ENCODE data around the gene TTLL5. TPM values are rescaled to one million over a fixed set of nuclear protein-coding genes. Genes with fewer than 3 reads are reported as not detected.

The TTLL5 gene
- total RNA-seq, 1 experiment from 2014 or later = 35.7 TPM

DNA sequence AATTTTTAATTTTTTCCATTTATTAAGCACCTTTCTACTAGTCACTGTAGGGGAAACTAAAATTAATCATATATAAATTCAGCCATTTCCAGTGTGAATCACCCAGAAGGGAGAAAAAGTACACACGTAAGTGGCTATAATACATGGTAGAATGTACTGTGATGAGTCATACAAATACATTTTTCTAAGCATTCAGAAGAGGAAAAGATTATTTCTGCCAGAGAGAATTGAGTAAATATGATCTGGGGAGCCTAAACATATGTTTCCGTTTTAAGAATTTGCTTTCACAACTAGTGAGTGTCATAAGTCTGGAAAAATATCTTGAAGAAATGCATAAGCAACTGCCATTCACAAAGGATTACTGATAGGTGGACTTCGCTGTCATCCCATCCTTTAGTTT, 218.0 kb downstream of the TTLL5 start:
- Histone ChIP-seq H2BK120ac (ENCODE audit: low read depth, low read length, poor library complexity, severe bottlenecking) (no peak overlapping the region), H3K79me1 (ENCODE audit: insufficient read depth, low read depth, low read length, poor library complexity, severe bottlenecking) (no peaks in the 10 kb centered on the region), H3K4me1 (ENCODE audit: insufficient read depth, low read length) (no peaks in the 10 kb centered on the region), H3K27me3 (ENCODE audit: insufficient read depth, low read length) (no peaks in the 10 kb centered on the region), H3K23ac (ENCODE audit: insufficient read length, low read depth, low read length) (no peak overlapping the region), H4K5ac (ENCODE audit: insufficient read length, low read depth, low read length) (no peak overlapping the region), H3K27ac (ENCODE audit: insufficient read length, low read depth, low read length) (no peak overlapping the region), H3K4me2 (ENCODE audit: insufficient read depth, insufficient read length, low read length) (no peak overlapping the region), H2BK20ac (ENCODE audit: low read depth, low read length, poor library complexity, severe bottlenecking) (no peak overlapping the region), H4K8ac (replicated peaks; ENCODE audit: insufficient read length, low read depth, low read length) (no peak overlapping the region), H4K20me1 (ENCODE audit: control insufficient read depth, insufficient read depth, insufficient read length) (no peaks in the 10 kb centered on the region), H3K9ac (ENCODE audit: extremely low read depth, insufficient read length, low read length) (no peak overlapping the region), H3K79me2 (ENCODE audit: insufficient read depth, low read length) (no peaks in the 10 kb centered on the region), H3K23me2 (ENCODE audit: insufficient read length, low read depth, low read length, poor library complexity, severe bottlenecking) (no peaks in the 10 kb centered on the region), H3K9me3 (ENCODE audit: control insufficient read depth, low read depth, low read length) (no peaks in the 10 kb centered on the region), H2BK12ac (ENCODE audit: insufficient read length, low read depth, low read length) (no peak overlapping the region), H3K56ac (ENCODE audit: insufficient read length, low read depth, low read length) (no peak overlapping the region), H2AFZ (ENCODE audit: low read length) (no peak overlapping the region), H2BK15ac (ENCODE audit: low read depth, low read length) (no peak overlapping the region), H3T11ph (ENCODE audit: low read length) (no peak overlapping the region), H2AK5ac (ENCODE audit: insufficient read length, low read length) (no peak overlapping the region), H3K14ac (ENCODE audit: insufficient read depth, low read length) (no peak overlapping the region), H3K4ac (ENCODE audit: low read depth, low read length) (no peak overlapping the region), H2BK5ac (ENCODE audit: insufficient read length, low read length) (no peak overlapping the region), H3K18ac (ENCODE audit: insufficient read length, low read depth, low read length) (no peak overlapping the region), H4K91ac (ENCODE audit: insufficient read length, low read depth, low read length) (no peak overlapping the region)
- TF ChIP-seq, protein P1, sequence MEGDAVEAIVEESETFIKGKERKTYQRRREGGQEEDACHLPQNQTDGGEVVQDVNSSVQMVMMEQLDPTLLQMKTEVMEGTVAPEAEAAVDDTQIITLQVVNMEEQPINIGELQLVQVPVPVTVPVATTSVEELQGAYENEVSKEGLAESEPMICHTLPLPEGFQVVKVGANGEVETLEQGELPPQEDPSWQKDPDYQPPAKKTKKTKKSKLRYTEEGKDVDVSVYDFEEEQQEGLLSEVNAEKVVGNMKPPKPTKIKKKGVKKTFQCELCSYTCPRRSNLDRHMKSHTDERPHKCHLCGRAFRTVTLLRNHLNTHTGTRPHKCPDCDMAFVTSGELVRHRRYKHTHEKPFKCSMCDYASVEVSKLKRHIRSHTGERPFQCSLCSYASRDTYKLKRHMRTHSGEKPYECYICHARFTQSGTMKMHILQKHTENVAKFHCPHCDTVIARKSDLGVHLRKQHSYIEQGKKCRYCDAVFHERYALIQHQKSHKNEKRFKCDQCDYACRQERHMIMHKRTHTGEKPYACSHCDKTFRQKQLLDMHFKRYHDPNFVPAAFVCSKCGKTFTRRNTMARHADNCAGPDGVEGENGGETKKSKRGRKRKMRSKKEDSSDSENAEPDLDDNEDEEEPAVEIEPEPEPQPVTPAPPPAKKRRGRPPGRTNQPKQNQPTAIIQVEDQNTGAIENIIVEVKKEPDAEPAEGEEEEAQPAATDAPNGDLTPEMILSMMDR (conservative IDR thresholded peaks at IDR 0.05) = no peak
- no peak overlapping the region for H3K4me3 Mint-ChIP-seq
- H3K27ac Mint-ChIP-seq = no peak overlapping the region
- no peak for DNase-seq
- peaks cover 0 to 5% (median 0%) of the 10 kb centered on the region in 3 experiments; a peak in 2 of 7 replicates for H3K36me3 Mint-ChIP-seq (ENCODE audit: insufficient read depth in 1 of 3, low read depth in 3 of 3)
- no peaks in the 10 kb centered on the region for H3K27me3 Mint-ChIP-seq (ENCODE audit: low read depth)
- H3K9me3 Mint-ChIP-seq = no peaks in the 10 kb centered on the region
- WGBS (ENCODE audit: extremely low coverage, insufficient read length, low lambda C conversion rate) = no CpG with 5 or more reads among the region's 3 CpGs
- H3K4me1 Mint-ChIP-seq = peaks cover 8 to 22% of the 10 kb centered on the region in 2 experiments
